HCT116 (cell line): Measurements from ENCODE around the gene SMYD4.
"Not testable (repeated sequence)": the region's sequence is repeated elsewhere in the genome, so short reads cannot be mapped to it uniquely, and the experiment has no call there.

Source experiments
- EZH2 ChIP-seq: fragments of 200-600 bp; sonication (generic); IDR thresholded peaks from 2 replicates; pipeline ENCODE4 v1.6.1; 2017; ENCODE audit warnings: antibody characterized with exemption, mixed run types
- POLR2A ChIP-seq: IDR thresholded peaks from 2 replicates; pipeline ENCODE4 v1.7.0; 2011; ENCODE audit warnings: borderline replicate concordance; ENCODE audit not compliant: insufficient read depth, insufficient read length; ENCODE audit errors: extremely low read depth

DNA sequence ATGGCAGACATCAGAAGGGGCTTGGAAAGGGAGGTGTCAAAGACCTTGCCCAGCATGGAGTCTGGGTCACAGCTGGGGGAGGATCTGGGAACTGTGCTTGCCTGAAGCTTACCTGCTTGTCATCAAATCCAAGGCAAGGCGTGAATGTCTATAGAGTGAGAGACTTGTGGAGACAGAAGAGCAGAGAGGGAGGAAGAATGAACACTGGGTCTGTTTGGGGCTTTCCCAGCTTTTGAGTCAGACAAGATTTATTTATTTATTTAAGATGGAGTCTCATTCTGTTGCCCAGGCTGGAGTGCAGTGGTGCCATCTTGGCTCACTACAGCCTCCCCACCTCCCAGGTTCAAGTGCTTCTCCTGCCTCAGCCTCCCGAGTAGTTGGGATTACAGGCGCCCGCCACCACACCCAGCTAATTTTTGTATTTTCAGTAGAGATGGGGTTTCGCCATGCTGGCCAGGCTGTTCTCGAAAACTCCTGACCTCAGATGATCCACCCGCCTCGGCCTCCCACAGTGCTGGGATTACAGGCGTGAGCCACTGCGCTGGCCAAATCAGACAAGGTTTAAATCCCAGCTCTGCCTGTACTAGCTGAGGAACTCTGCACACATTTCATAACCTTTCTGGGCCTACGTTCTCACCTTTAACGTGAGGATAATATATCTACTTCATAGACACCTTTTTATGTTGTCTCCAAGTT is 56.6 kb downstream of the SMYD4 start:
- TF ChIP-seq POLR2A, EZH2: not testable (repeated sequence)
